H9 (cell line): ENCODE results near the gene BRDT. TPM values are rescaled to one million over a fixed set of nuclear protein-coding genes. Genes with fewer than 3 reads are reported as not detected.

Source experiments
- DNase-seq: peaks from one replicate; pipeline ENCODE4 v3.0.0-alpha.2; 2017
- H2AFZ ChIP-seq: one replicate; pipeline ENCODE4 v1.6.1; 2013; ENCODE audit warnings: mild to moderate bottlenecking, low read length, control low read depth, moderate library complexity
- H2AK5ac ChIP-seq: 2 replicates; pipeline ENCODE4 v1.6.1; 2013; ENCODE audit warnings: low read length, control low read depth, mixed read lengths; ENCODE audit not compliant: insufficient read length
- H2BK120ac ChIP-seq: one replicate; pipeline ENCODE4 v1.6.1; 2013; ENCODE audit warnings: low read depth, mild to moderate bottlenecking, low read length, control low read depth, inconsistent platforms; ENCODE audit not compliant: poor library complexity, severe bottlenecking
- H2BK12ac ChIP-seq: 2 replicates; pipeline ENCODE4 v1.6.1; 2013; ENCODE audit warnings: low read length, control low read depth, mixed read lengths, low read depth; ENCODE audit not compliant: insufficient read length
- H2BK15ac ChIP-seq: 2 replicates; pipeline ENCODE4 v1.6.1; 2013; ENCODE audit warnings: low read depth, low read length, control low read depth
- H2BK20ac ChIP-seq: one replicate; pipeline ENCODE4 v1.6.1; 2013; ENCODE audit warnings: low read depth, mild to moderate bottlenecking, low read length, control low read depth, inconsistent platforms; ENCODE audit not compliant: poor library complexity, severe bottlenecking
- H2BK5ac ChIP-seq: 2 replicates; pipeline ENCODE4 v1.6.1; 2013; ENCODE audit warnings: low read length, control low read depth, mixed read lengths; ENCODE audit not compliant: insufficient read length
- H3K14ac ChIP-seq: 2 replicates; pipeline ENCODE4 v1.6.1; 2013; ENCODE audit warnings: low read length, control low read depth; ENCODE audit not compliant: insufficient read depth
- H3K18ac ChIP-seq: 2 replicates; pipeline ENCODE4 v1.6.1; 2013; ENCODE audit warnings: low read depth, mild to moderate bottlenecking, mixed read lengths, low read length, control low read depth; ENCODE audit not compliant: insufficient read length
- H3K23ac ChIP-seq: 2 replicates; pipeline ENCODE4 v1.6.1; 2013; ENCODE audit warnings: low read length, control low read depth, mixed read lengths, low read depth; ENCODE audit not compliant: insufficient read length
- H3K23me2 ChIP-seq: 2 replicates; pipeline ENCODE4 v1.6.1; 2013; ENCODE audit warnings: low read depth, mild to moderate bottlenecking, mixed read lengths, low read length, control low read depth; ENCODE audit not compliant: insufficient read length, poor library complexity, severe bottlenecking
- H3K27ac ChIP-seq: 2 replicates; pipeline ENCODE4 v1.5.1; 2013; ENCODE audit warnings: low read length, control low read depth, mixed read lengths, low read depth; ENCODE audit not compliant: insufficient read length
- H3K27me3 ChIP-seq: 2 replicates; pipeline ENCODE4 v1.6.1; 2013; ENCODE audit warnings: low read length, control low read depth, inconsistent platforms; ENCODE audit not compliant: insufficient read depth
- H3K4ac ChIP-seq: 2 replicates; pipeline ENCODE4 v1.6.1; 2013; ENCODE audit warnings: low read depth, mild to moderate bottlenecking, control low read depth, inconsistent platforms, low read length, moderate library complexity
- H3K4me1 ChIP-seq: 2 replicates; pipeline ENCODE4 v1.6.1; 2013; ENCODE audit warnings: low read length, control low read depth, inconsistent platforms; ENCODE audit not compliant: insufficient read depth
- H3K4me2 ChIP-seq: 2 replicates; pipeline ENCODE4 v1.6.1; 2013; ENCODE audit warnings: low read length, control low read depth, mixed read lengths; ENCODE audit not compliant: insufficient read length, insufficient read depth
- H3K56ac ChIP-seq: 2 replicates; pipeline ENCODE4 v1.6.1; 2013; ENCODE audit warnings: low read depth, mild to moderate bottlenecking, mixed read lengths, low read length, control low read depth; ENCODE audit not compliant: insufficient read length
- H3K79me1 ChIP-seq: 2 replicates; pipeline ENCODE4 v1.6.1; 2013; ENCODE audit warnings: low read depth, mild to moderate bottlenecking, moderate library complexity, low read length, control low read depth, inconsistent platforms; ENCODE audit not compliant: insufficient read depth, poor library complexity, severe bottlenecking
- H3K79me2 ChIP-seq: 2 replicates; pipeline ENCODE4 v1.6.1; 2013; ENCODE audit warnings: low read length, control low read depth, inconsistent platforms; ENCODE audit not compliant: insufficient read depth
- H3K9ac ChIP-seq: 2 replicates; pipeline ENCODE4 v1.6.1; 2013; ENCODE audit warnings: low read length, control low read depth, mixed read lengths; ENCODE audit not compliant: insufficient read length; ENCODE audit errors: extremely low read depth
- H3K9me3 ChIP-seq: one replicate; pipeline ENCODE4 v1.6.1; 2013; ENCODE audit warnings: low read depth, low read length, inconsistent platforms; ENCODE audit not compliant: control insufficient read depth
- H3T11ph ChIP-seq: one replicate; pipeline ENCODE4 v1.6.1; 2013; ENCODE audit warnings: mild to moderate bottlenecking, low read length, control low read depth, inconsistent platforms
- H4K20me1 ChIP-seq: one replicate; pipeline ENCODE4 v1.6.1; 2013; ENCODE audit not compliant: control insufficient read depth, insufficient read length, insufficient read depth
- H4K5ac ChIP-seq: 2 replicates; pipeline ENCODE4 v1.6.1; 2013; ENCODE audit warnings: low read depth, mild to moderate bottlenecking, mixed read lengths, low read length, control low read depth; ENCODE audit not compliant: insufficient read length
- H4K8ac ChIP-seq: replicated peaks from 2 replicates; pipeline ENCODE4 v1.6.1; 2013; ENCODE audit warnings: low read length, control low read depth, mixed read lengths, low read depth; ENCODE audit not compliant: insufficient read length
- H4K91ac ChIP-seq: 2 replicates; pipeline ENCODE4 v1.6.1; 2013; ENCODE audit warnings: low read depth, mild to moderate bottlenecking, moderate library complexity, mixed read lengths, low read length, control low read depth; ENCODE audit not compliant: insufficient read length
- H3K27ac Mint-ChIP-seq, 3 experiments: 2 replicates in 2 of 3; 3 replicates in 1 of 3; pipeline ENCODE4 v1.8.0; 2020 to 2021; ENCODE audit warnings: mixed read lengths in 3 of 3, mild to moderate bottlenecking in 1 of 3, moderate library complexity in 1 of 3
- H3K27me3 Mint-ChIP-seq: 2 replicates; pipeline ENCODE4 v1.8.0; 2021; ENCODE audit warnings: low read depth, mild to moderate bottlenecking, moderate library complexity, mixed read lengths
- H3K36me3 Mint-ChIP-seq, 3 experiments: 2 replicates in 2 of 3; 3 replicates in 1 of 3; pipeline ENCODE4 v1.8.0; 2020 to 2021; ENCODE audit warnings: low read depth in 3 of 3, mixed read lengths in 3 of 3; ENCODE audit not compliant: insufficient read depth in 1 of 3
- H3K4me1 Mint-ChIP-seq, 2 experiments: 2 replicates each; pipeline ENCODE4 v1.8.0; 2020; ENCODE audit warnings: mixed read lengths in 2 of 2
- H3K4me3 Mint-ChIP-seq, 2 experiments: 2 replicates in 1 of 2; 3 replicates in 1 of 2; pipeline ENCODE4 v1.8.0; 2020 to 2021; ENCODE audit warnings: mild to moderate bottlenecking in 2 of 2, mixed read lengths in 2 of 2, moderate library complexity in 1 of 2
- H3K9me3 Mint-ChIP-seq, 2 experiments: 2 replicates in 1 of 2; 3 replicates in 1 of 2; pipeline ENCODE4 v1.8.0; 2020; ENCODE audit warnings: mild to moderate bottlenecking in 2 of 2, mixed read lengths in 2 of 2, moderate library complexity in 1 of 2
- CTCF ChIP-seq: fragments of 200-600 bp; sonication (generic); conservative IDR thresholded peaks from 3 replicates; pipeline ENCODE4 v1.8.0; 2021; ENCODE audit warnings: antibody characterized with exemption, mild to moderate bottlenecking
- WGBS: extraction: QIAGEN DNeasy Blood & Tissue Kit; methylation state at CpG from one replicate; pipeline ENCODE4 v1.1.7; 2013; ENCODE audit warnings: missing lambda C conversion rate, low lambda C conversion rate, mixed read lengths; ENCODE audit not compliant: insufficient read length; ENCODE audit errors: extremely low coverage; 5-methylcytosine and 5-hydroxymethylcytosine counted together
- total RNA-seq: library from RNA; stranded (reverse); gene quantifications from 2 replicates; pipeline ENCODE4 v1.2.1, GENCODE V29; 2021

BRDT gene
- total RNA-seq, 1 experiment from 2014 or later = 0.15 TPM

GRCh38 chr1:91993256-91993655 is 44.1 kb downstream of the BRDT start:
- Histone ChIP-seq H3K4me2 (no peak overlapping the region), H3K18ac (no peak overlapping the region), H3K79me1 (no peaks in the 10 kb centered on the region), H3K14ac (no peak overlapping the region), H3K9me3 (no peaks in the 10 kb centered on the region), H4K8ac (no peak overlapping the region), H3K4me1 (no peaks in the 10 kb centered on the region), H2BK20ac (no peak overlapping the region), H4K20me1 (no peaks in the 10 kb centered on the region), H2BK120ac (no peak overlapping the region), H3K56ac (no peak overlapping the region), H4K91ac (no peak overlapping the region), H4K5ac (no peak overlapping the region), H2AK5ac (no peak overlapping the region), H3K27me3 (no peaks in the 10 kb centered on the region), H3T11ph (no peak overlapping the region), H3K27ac (no peak overlapping the region), H3K9ac (no peak overlapping the region), H2BK12ac (no peak overlapping the region), H3K23me2 (no peaks in the 10 kb centered on the region), H3K79me2 (no peaks in the 10 kb centered on the region), H3K23ac (no peak overlapping the region), H2AFZ (no peak overlapping the region), H2BK5ac (no peak overlapping the region), H2BK15ac (no peak overlapping the region), H3K4ac (no peak overlapping the region)
- no peaks in the 10 kb centered on the region for H3K4me1 Mint-ChIP-seq
- TF ChIP-seq CTCF = no peak
- no CpG with 5 or more reads among the region's 1 CpG for WGBS
- DNase-seq = no peak
- no peak overlapping the region for H3K4me3 Mint-ChIP-seq
- H3K27ac Mint-ChIP-seq = no peak overlapping the region
- no peaks in the 10 kb centered on the region for H3K27me3 Mint-ChIP-seq
- H3K9me3 Mint-ChIP-seq = no peaks in the 10 kb centered on the region
- H3K36me3 Mint-ChIP-seq = no peaks in the 10 kb centered on the region
